Ureter (tissue), 1 donor: Measurements from ENCODE around the gene PPM1H. TPM values are rescaled to one million over a fixed set of nuclear protein-coding genes. Genes with fewer than 3 reads are reported as not detected.

ENCODE experiments used
- DNase-seq: peaks from one replicate; pipeline ENCODE4 v3.0.0-alpha.2; 2020; ENCODE audit warnings: low spot score
- total RNA-seq: library from RNA; stranded (reverse); gene quantifications from one replicate; pipeline ENCODE4 v1.2.4, GENCODE V29; 2023
- donor health status: DM: yes; HTN: yes; CAD: no.

The PPM1H gene
- total RNA-seq, 1 donor from 2014 or later = 16.2 TPM

DNA sequence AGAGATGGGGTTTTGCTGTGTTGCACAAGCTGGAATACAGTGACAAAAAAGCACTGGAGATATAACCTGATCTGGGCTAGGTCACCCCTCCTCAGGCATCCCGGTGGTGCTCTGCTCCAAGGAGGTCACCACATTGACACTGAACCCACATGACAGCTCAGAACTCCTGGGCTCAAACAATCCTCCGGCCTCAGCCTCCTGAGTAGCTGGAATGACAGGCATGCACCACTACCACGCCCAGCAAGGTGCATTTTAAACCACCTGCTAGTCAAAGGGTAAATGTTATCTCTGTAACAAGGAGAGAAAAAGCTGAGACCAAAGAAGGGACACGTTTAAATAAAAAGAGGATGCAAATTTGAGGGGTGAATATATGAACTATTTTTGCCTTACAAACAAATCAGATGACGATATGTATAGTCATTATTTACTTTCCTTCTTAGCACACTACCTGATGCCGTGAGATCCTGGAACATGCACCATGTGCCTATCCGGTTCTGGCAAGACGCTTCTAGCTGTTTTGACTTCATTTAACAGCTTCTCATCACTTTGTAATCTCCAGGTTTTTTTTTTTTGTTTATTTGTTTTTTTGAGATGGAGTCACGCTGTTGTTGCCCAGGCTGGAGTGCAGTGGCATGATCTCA is 135.1 kb downstream of the PPM1H start:
- DNase-seq = no peak

GRCh38 chr12:62799126-62799736 is 135.7 kb downstream of the PPM1H start:
- peak; percentile 67 for DNase-seq

DNA sequence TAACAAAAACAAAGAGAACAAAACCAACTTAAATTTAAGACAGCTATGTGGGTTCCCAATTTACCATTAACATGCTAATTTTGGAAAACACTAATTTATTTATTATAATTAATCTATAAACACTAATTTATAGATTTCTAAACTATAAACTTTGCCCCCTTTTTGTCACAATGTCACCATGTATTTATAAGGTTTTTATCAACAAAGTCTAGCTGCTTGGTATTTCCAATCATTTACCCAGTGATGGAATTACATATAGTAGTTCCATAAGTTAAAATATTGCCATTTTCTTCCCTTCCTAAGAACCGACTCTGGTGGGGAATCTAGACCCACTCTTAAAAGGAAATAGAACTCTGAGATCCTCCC is 140.7 kb downstream of the PPM1H start:
- DNase-seq = no peak

- DNase-seq = peak; percentile 88
Observed at GRCh38 chr12:62793256-62794217, 141.4 kb downstream of the PPM1H start.

- no peak for DNase-seq
Observed at GRCh38 chr12:62792236-62792870, 142.6 kb downstream of the PPM1H start.

GRCh38 chr12:62789851-62790250 is 145.1 kb downstream of the PPM1H start:
- DNase-seq = no peak

DNA sequence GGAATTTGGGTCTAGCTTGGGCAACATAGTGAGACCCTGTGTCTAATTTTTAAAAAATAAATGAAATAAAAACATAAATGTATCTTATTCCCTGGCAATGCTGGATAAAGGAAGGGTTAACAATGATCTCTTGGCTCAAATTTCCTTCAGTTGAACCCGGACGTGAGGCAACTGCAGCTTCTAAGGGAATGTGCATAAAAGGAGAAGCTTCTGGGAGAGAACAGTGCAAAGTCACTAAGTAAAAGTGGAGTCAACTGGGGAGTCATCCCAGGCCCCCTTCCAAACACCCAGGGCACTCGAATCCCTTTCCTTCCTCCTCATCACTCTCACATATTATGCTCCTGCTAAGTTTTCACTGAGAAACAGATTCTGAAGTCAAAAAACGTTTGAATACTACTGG is 147.3 kb downstream of the PPM1H start:
- no peak for DNase-seq

DNA sequence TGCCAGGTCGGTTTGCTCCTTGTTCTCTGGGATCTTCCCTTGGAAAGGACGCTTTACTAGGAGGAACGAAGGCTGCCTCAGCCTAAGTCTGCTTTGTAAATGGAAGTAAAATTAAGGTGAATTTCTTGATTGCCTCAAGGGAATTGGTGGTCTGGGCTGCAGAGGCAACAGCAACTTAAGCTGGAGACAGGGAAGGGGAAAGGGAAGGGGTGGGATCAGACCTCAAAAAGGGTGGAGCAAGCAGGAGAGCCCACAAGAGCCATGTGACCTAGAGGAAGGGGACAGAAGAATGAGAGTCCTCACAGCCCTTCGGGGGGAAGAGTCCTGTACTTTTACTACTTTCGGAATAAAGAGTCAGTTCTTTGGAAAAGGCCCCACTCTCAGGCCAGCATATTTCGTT is 147.9 kb downstream of the PPM1H start:
- no peak for DNase-seq

DNA sequence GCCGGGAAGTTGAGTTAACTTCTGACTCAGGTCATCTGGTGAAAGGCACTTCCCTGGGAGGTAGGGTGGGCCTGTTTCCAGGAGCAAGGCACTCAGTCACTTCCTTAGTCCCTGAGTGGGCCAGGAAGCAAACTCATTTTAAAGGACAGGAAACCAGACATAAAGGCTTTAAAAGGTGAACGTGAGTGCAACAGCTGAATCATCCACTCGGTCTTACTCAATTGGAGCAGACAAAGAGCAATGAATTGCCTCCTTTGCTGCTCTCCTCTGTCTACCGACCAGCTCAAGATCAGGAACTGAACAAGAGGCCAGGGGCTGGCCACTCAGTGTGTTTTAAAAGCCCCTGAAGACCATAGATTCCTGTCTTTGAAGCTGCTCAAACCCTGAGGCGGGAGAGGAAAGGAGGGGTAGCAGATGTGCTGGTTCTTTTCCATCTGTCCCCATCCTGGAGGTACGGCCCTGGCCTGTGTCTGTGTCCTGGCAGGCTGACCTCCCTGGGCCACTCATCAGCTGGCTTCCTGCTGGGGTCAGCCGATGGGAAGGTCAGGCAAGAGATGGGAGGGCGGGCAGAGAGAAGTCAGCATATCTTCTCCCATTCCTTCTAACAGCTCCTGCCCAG is 148.9 kb downstream of the PPM1H start:
- peak; percentile 63 for DNase-seq

- DNase-seq = no peak
Observed at GRCh38 chr12:62784576-62784975, 150.4 kb downstream of the PPM1H start.

GRCh38 chr12:62783881-62784280 is 151.1 kb downstream of the PPM1H start:
- no peak for DNase-seq

DNA sequence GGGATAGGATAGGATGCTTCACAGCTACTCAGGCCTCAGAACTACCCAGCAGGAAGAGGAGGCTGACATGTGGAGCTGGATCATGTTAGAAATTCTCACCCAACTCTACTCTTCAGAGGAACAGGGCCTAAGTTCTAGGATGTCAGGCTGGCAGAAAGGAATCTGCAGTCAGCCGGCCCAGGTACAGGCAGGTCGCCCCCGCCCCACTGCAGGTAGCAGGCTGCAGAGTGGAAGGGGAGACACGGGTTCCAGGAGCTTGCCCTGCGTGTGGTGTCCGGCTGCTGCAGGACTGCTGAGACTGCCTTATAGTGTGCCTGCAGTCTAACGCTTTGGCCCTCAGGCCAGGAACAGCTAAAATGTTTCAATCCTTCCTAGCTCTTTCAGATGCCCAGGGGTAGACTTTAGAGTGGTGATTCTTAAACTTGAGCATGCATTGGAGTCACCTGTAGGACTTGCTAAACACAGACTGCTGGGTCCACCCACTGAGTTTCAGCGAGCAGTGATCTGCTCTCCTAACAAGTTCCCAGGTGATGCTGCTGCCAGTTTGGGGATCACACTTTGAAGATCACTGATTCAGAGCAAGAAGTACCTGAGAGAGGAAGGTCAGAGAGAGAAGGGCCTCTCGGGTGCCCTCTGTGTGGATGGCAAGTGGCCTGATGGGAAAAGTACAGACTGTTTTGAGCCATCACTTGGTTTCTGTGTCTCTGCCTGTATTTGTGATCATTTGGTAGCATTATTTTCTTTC is 153.6 kb downstream of the PPM1H start:
- DNase-seq = no peak

GRCh38 chr12:62779488-62779887 is 155.5 kb downstream of the PPM1H start:
- no peak for DNase-seq

- DNase-seq = no peak
Observed at GRCh38 chr12:62778187-62778586, 156.8 kb downstream of the PPM1H start.

DNA sequence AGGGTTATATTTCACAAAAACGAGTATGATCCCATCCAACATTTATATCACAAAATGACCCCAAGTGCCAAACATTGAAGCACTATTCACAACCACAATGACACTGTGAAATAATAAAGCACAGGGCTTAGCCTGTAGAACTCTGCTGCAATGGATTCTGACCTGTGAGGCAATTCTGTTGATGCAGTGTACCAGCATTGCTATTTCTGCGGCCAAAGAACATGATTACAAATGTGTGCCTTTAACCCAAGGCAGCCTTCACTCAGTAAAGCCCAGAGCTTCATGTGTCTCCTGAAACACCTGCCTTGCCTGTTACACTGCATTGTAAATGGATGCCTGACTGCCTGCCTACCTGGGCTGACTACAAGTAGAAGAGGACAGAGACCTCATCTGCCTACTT is 158.0 kb downstream of the PPM1H start:
- no peak for DNase-seq

DNA sequence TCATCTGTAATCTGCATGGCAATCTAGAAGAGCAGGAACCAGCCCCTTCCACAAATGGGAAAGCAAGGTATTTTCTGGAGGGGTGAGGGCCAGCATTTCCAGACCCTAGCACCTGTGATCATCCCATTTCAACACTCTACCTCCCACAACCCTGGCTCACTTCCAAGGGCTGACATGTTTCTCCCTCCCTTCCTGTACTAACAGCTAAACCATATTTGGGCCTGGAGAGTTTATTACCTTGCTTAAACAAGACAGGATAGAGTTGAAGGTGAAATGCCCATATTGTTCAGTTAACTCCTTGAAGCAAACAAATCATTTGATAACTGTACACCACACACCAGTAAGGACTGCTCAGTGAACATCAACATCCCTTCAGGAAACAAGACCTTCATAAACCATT is 158.4 kb downstream of the PPM1H start:
- DNase-seq = no peak

DNA sequence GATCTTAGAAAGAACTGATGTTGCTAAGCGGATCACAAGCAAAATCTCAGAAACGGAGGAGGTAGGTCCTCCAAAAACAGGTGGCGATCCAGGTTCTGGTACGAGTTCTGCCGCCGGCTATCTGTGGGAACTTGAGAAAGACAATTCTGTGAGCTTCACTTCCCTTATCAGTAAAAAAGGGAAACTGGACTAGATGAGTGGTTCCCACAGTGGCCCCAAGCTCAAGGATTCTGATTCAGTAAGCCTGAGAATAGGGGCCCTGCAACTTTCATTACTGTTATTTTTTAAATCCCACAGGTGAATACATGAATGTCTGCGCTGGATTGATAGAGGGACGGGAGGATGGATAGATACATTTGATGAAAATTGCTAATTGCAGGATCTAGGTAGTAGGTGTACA is 160.2 kb downstream of the PPM1H start:
- DNase-seq = no peak

GRCh38 chr12:62772416-62772955 is 162.5 kb downstream of the PPM1H start:
- DNase-seq = no peak

DNA sequence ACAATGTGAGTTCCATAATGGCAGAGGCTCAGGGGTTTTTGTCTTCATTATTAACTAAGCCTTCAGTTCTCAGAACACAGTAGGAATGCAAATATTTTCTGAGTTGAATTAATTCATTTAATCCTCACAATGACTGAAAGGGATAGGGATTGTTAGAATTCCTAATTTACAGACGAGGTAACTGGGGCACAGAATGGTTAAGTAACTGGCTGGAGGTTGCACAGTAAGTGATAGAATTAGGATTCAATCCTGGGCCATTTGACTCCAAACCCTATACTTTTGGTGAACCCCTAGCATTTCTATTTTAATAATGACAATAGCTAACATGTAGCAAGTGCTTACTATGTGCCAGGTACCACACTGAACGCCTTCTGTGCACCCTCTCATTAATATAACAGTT is 163.1 kb downstream of the PPM1H start:
- no peak for DNase-seq

DNA sequence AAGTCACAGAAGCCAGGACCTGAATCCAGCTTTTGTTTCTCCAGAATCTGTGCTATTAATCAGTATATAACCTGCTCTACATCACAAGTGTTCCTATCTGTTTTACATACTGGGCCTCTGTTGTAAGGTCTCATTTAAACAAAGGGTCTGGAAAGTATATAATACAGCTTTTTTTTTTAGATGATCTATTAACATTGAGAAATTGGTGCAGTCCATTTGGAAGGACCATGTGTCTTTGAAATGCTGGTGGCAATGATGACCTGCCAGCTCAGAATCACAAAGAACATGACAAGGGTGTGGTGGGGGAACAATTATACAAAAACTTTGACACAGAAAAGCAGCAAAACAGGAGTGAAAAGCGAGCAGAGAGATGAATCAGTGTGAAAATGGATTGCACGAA is 164.6 kb downstream of the PPM1H start:
- DNase-seq = no peak

GRCh38 chr12:62769076-62769619 is 165.8 kb downstream of the PPM1H start:
- no peak for DNase-seq
